LNCaP clone FGC (cell line): Measurements from ENCODE around the gene ZYG11B.

Experiments
- DNase-seq: peaks from one replicate; pipeline ENCODE4 v3.0.0-alpha.2; 2011; ENCODE audit warnings: low read depth
- H3K4me3 ChIP-seq: 2 replicates; pipeline ENCODE4 v1.5.1; 2011; ENCODE audit warnings: mild to moderate bottlenecking, low read depth, low read length, control low read depth
- CTCF ChIP-seq: IDR thresholded peaks from 2 replicates; pipeline ENCODE4 v1.5.1; 2012; ENCODE audit warnings: mild to moderate bottlenecking; ENCODE audit not compliant: control insufficient read depth, insufficient read depth; ENCODE audit errors: extremely low read depth

Gene ZYG11B

GRCh38 chr1:52693843-52694242 lies 32.4 kb upstream of the ZYG11B start:
- DNase-seq, result no peak
- no peak overlapping the region for H3K4me3 ChIP-seq
- no peak for TF ChIP-seq CTCF

GRCh38 chr1:52695627-52696026 lies 30.6 kb upstream of the ZYG11B start:
- H3K4me3 ChIP-seq, result no peak overlapping the region
- DNase-seq, result no peak
- no peak for TF ChIP-seq CTCF

- TF ChIP-seq CTCF, result no peak
- peak within 1 kb of the TSS; percentile 83 for H3K4me3 ChIP-seq
- peak; percentile 44 for DNase-seq
Measured at GRCh38 chr1:52697795-52698674, 28.2 kb upstream of the ZYG11B start, which contains the start of gene COA7. TSS of gene COA7 (minus strand) at chr1:52698347. CDS start at chr1:52698326, 21 bp downstream.

- no peak for DNase-seq
- H3K4me3 ChIP-seq, result no peak overlapping the region
- TF ChIP-seq CTCF, result no peak
Measured at GRCh38 chr1:52702886-52703787, 23.1 kb upstream of the ZYG11B start.

GRCh38 chr1:52706136-52706670 lies 20.1 kb upstream of the ZYG11B start:
- no peak for DNase-seq
- TF ChIP-seq CTCF, result no peak
- H3K4me3 ChIP-seq, result no peak overlapping the region

- no peak overlapping the region for H3K4me3 ChIP-seq
- peak; percentile 33 for DNase-seq
- TF ChIP-seq CTCF, result no peak
Measured at GRCh38 chr1:52706941-52707926, 19.0 kb upstream of the ZYG11B start.
